ENCODE data around the gene TMEM140.

GRCh38 chr7:135195156-135195555 lies 47.3 kb downstream of the TMEM140 start:
- no peak for TF ChIP-seq EZH2 (IDR thresholded peaks at IDR 0.05; ENCODE audit: low read length)
- TF ChIP-seq, protein P1, sequence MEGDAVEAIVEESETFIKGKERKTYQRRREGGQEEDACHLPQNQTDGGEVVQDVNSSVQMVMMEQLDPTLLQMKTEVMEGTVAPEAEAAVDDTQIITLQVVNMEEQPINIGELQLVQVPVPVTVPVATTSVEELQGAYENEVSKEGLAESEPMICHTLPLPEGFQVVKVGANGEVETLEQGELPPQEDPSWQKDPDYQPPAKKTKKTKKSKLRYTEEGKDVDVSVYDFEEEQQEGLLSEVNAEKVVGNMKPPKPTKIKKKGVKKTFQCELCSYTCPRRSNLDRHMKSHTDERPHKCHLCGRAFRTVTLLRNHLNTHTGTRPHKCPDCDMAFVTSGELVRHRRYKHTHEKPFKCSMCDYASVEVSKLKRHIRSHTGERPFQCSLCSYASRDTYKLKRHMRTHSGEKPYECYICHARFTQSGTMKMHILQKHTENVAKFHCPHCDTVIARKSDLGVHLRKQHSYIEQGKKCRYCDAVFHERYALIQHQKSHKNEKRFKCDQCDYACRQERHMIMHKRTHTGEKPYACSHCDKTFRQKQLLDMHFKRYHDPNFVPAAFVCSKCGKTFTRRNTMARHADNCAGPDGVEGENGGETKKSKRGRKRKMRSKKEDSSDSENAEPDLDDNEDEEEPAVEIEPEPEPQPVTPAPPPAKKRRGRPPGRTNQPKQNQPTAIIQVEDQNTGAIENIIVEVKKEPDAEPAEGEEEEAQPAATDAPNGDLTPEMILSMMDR (optimal IDR thresholded peaks at IDR 0.05 in 1 of 3, IDR thresholded peaks at IDR 0.05 in 1 of 3, conservative IDR thresholded peaks at IDR 0.05 in 1 of 3; ENCODE audit: extremely low read depth in 1 of 3, insufficient read depth in 2 of 3, low read length in 3 of 3), result no peak
